GM19463 (cell line): ENCODE measurements around the gene DCLRE1C.
A peak's percentile ranks its signal among the peaks of the same experiment; 100 is the strongest.
"Not testable (repeated sequence)": the region's sequence is repeated elsewhere in the genome, so short reads cannot be mapped to it uniquely, and the experiment has no call there.

Experiments
- ATAC-seq: cut with Tn5 transposase; IDR thresholded peaks from one replicate; pipeline ENCODE4 v1.9.1; 2021; ENCODE audit warnings: mild to moderate bottlenecking, moderate library complexity; ENCODE audit not compliant: unreplicated experiment

The DCLRE1C gene

DNA sequence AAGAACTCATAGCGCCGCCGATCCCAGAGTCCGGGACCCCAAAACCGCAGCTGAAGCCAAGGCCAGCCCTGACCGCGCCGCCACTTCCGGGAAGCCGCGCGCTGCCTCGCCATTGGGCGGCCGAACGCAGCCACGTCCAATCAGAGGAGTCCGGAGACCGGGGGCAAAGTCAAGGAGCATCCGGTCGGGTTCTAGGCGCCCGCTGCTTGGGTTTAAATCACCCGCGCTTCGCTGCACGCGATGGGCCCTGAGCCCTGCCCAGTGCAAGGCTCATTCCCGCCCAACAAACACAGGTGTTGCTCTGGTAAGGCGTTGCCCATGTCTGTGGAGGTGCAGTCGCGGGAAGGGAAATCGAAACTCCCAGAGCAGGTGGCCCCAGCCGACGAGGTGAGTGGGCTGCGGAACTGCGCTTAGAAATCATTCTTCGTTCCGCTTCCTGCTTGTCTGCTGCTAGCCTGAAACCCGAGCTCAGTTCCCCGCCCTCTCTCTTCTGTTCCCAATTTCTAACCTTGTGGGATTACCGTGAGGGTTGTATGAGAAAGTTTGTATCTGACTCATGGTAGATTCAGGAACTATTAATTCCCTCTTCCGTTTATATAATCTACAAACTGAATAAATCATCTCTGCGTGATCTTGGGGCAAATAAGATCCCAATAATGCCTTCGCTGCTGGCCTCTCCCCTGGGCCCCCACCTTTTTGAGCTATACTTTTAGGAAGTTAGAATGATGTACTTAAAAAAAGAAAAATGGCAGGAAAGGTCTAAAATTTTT lies at the start of gene DCLRE1C:
TSS of gene DCLRE1C (minus strand) at position 96 of the 770 bp plus-strand sequence. CDS start at position 10, 86 bp downstream.
- ATAC-seq, result peak; percentile 78

- no peak for ATAC-seq
Measured at GRCh38 chr10:14995964-14996565, 42.2 kb upstream of the DCLRE1C start.

DNA sequence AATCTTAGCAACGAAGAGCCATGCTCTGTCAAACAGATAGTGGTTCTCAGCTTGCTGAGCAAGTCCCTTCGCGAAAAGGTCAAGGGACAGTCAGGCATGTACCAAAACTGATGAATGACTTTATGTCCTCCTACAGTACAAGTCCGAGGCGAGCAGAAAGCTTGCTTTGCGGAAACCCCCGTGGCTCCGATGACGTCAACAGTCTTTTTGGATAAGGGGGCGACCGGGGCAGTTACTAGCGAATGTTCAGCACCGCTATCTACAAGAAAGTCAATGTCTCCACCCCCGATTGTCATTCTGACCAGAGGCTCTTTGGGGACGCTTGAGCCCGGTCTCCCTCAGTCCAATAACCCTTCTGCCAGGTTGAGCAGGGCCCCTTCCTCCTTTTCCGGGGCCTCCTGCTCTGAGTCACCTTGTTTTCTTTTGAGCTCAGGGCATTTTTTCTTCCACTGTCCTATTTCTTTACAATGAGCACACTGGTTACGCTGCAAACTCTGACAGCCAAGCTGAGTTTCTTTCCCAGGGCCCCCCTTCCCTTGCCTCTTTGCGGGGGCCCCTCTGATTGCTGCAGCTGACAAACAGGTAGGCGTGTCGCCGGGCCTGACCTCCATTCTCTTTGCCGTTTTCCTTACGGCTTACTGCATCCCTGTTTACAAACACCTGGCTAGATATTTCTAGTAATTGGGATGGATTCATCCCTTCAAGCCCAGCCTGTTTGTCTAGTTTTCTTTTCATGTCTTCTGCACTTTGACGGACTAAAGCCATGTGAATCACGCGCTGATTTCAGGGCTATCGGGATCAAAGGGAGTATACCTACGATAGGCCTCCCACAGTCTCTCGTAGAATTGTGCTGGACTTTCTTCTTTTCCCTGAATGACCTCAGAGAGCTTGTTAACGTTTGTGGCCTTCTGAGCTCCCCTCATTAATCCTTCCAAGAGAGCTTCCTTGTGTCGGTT lies 39.9 kb upstream of the DCLRE1C start:
- ATAC-seq, result not testable (repeated sequence)

GRCh38 chr10:14992336-14992735 lies 38.4 kb upstream of the DCLRE1C start:
- not testable (repeated sequence) for ATAC-seq

DNA sequence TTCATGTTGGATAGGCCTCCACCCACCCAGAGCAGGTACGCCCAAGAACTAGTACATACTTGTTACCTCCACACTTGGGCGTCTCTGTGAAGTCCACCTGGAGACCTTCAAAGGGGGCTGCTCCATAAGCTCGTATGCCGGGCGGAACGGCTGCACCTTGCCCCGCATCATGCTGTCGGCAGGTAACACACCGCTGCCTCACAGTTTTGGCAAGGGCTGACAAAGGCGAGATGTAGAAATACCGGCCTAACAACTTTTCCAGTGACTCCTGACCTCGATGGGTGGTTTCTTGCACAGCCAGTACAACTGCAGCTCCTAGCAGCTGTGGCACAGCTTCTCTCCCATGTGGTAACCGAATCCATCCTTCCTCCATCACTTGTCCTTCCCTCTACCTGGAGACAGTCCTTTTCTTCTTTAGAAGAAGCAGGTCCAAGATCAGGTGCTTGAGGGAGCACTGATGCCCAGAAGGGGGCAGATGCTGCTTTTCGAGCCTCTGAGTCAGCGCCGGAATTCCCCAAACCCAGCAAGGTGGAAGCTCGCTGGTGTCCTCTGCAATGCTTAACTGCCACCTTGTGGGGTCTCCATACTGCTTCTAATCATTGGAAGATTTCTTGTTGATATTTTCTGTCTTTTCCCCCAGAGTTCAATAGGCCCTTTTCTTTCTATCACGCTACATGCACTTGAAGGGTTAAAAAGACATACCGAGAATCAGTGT lies 37.3 kb upstream of the DCLRE1C start:
- not testable (repeated sequence) for ATAC-seq

DNA sequence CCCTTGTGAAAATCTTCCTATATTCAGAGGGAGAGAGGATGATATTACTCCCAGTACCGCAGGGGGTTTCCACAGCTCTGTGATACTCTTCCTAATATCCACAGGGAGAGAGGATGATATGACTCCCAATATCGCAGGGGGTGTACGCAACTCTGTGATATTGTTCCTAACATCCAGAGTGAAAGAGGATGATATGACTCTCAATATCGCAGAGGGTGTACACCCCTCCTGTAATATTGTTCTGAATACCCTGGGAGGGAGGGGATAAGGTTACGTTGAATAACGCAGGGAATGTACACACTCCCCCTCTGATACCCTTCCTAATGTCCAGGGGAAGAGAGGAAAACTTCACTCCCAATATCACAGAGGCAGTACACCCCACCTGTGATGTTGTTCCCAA lies 35.7 kb upstream of the DCLRE1C start:
- not testable (repeated sequence) for ATAC-seq

DNA sequence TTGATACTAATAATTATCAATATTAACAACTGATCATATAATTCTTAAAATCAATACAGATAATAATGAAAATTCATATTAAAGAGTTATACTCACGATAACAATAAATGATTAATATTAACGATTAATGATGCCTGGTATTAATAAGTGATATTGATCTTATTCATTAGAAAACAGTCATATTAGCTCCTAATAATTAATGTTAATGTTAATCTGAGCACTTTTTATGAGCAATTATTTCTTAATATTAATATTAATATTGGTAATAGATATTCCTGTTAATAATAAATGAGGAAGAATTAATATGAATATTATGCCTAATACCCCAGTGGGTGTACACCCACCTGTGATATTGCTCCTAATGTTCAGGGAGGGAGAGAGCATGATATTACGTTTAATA lies 28.8 kb upstream of the DCLRE1C start:
- ATAC-seq, result no peak

- no peak for ATAC-seq
Measured at GRCh38 chr10:14975672-14976273, 21.9 kb upstream of the DCLRE1C start.

DNA sequence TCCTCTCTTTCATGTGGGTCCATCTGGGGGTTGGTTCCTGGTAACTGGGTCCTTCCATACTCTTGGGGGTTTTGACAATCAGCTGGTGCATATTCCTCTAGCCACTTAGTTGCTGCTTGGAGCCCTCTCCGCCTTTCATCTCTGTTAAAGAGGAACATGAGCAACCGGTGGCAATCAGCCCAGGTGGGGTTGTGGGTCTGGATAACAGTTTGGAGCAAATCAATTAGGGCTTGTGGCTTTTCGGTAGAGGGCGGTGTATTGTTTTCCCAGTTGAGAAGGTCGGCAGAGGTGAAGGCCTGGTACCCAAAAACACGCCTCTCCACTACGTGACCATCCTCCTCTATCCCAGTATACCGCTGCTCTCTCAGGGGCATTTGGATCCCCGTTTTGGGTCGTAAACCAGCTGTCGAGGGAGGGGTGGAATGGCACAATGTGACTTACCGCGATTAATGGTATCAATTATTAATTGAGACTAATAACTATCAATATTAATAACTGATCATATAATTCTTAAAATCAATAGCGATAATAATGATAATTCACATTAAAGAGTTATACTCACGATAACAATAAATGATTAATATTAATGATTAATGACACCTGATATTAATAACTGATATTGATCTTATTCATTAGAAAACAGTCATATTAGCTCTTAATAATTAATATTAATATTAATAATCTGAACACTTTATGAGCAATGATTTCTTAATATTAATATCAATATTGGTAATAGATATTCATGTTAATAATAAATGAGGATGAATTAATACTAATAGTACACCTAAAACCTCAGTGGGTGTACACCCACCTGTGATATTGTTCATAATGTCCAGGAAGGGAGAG lies 20.5 kb upstream of the DCLRE1C start:
- ATAC-seq, result not testable (repeated sequence)

- no peak for ATAC-seq
Measured at GRCh38 chr10:14971867-14972448, 18.1 kb upstream of the DCLRE1C start.

DNA sequence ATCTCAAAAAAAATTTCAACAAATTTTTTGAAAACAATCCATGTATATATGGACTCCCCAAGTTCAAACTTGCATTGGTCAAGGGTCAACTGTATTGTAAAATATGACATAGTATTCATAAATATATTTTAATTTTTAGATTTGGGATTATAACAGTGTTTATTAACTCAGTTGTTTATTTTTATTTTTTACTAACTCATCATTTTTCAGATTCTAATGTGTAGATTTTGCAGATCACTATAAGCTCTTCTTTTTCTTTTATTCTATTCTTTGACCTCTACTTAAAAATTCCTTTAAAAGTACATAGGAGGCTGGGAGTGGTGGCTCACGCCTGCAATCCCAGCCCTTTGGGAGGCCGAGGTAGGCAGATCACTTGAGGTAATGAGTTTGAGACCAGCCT lies 14.0 kb upstream of the DCLRE1C start:
- no peak for ATAC-seq

GRCh38 chr10:14959221-14960057 lies 5.5 kb upstream of the DCLRE1C start, which contains the start of gene MEIG1:
TSS of gene MEIG1 (plus strand) at chr10:14959388. CDS start at chr10:14966469, 7,081 bp downstream.
- ATAC-seq, result peak; percentile 76

- no peak for ATAC-seq
Measured at GRCh38 chr10:14958872-14959220, 5.0 kb upstream of the DCLRE1C start.

DNA sequence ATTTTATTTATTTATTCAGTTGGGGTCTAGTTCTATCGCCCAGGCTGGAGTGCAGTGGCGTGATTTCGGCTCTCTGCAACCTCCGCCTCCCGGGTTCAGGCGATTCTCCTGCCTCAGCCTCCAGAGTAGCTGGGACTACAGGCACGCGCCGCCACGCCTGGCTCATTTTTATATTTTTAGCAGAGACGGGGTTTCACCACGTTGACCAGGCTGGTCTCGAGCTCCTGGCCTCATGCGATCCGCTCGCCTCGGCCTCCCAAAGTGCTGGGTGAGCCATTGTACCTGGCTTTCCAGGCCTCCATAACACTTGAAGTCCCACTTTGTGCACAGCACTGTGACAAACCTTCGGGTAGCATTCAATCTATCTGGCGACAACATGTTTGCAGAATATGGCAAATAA lies 1.0 kb upstream of the DCLRE1C start:
- ATAC-seq, result no peak

DNA sequence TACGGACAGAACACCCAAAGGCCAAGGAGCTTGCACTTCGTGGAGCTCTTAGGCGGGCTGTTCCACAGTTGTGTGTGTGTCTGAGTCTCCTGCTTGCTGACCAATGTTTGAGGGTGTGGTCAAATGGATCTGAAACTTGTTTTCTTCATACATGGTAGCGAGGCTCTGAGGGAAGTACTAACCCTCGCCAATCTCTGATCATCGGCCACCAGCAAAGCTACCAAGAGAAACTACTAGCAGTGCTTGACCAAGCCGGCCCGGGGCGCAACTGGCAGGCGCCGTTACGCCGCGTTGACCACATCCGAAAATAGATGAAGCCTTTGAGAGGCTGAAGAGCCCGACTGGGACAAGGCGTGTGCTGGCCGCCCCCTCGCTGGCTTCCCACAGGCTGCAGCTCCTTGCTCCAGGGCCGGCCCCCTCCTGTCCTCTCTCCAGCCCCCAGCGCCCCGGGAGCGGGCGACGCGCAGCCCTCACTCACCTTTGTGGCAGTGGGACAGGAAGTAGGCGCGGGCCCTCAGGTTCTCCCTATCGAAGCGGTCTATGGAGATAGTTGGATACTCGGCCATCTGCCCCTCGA lies 384 bp downstream of the DCLRE1C start:
- peak; percentile 24 for ATAC-seq

DNA sequence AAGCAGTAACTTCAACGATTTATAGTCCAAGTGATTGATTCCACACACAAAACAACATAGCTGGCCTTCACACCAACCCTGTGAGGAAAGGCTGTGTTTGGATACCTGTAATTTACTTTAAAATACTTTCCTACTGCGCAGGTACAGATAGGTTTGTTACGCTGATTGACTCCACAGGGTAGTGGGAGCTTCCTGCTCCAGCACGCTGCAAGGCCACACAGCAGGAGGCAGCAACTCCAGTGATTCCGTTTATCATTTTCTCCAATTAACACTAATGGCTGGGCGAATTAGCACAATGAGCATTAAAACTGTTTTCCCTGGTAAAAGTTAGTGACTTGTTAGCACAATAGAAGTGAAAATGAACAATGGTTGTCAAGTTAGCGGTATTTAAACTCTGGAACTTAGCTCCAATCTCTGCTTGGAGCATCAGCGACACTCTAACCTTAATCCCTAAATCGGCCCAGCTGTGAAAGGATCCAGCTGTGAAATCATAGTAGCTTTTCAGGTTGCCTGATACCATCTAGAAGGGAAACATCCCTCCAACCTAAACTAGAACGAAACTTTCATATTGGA lies 959 bp downstream of the DCLRE1C start:
- ATAC-seq, result no peak

DNA sequence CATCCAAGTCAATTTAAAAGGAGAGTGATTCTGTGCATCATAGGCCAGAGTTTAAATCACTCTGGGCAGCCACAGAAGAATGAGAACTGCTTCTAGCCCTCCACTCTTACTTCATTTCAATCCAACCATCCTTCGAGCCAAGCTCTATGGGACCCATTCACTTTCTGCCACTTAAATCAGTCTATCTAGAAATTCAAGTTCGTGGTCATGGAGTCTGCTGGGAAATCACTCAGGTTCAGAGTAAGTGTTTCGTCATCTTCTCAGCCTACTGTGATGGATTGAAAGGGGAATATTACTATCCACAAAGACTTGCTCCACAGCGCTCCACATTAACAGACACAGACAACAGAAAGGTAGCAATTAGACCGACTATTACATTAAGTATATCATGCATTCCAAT lies 4.6 kb downstream of the DCLRE1C start:
- ATAC-seq, result no peak
